ENCODE data around the gene AKAP10. TPM values are rescaled to one million over a fixed set of nuclear protein-coding genes. Genes with fewer than 3 reads are reported as not detected.
A peak's percentile ranks its signal among the peaks of the same experiment; 100 is the strongest.

Gene AKAP10
- total RNA-seq, 1 experiment from 2014 or later = 39.9 TPM

GRCh38 chr17:19873346-19873745 is 104.3 kb downstream of the AKAP10 start:
- TF ChIP-seq CTCF (IDR thresholded peaks at IDR 0.05; ENCODE audit: insufficient read depth in 1 of 2, low read depth in 1 of 2, low read length in 1 of 2, severe bottlenecking in 1 of 2, unreplicated experiment in 1 of 2) = no peak
- H3K9me3 Mint-ChIP-seq (ENCODE audit: unreplicated experiment) = no peaks in the 10 kb centered on the region
- Histone ChIP-seq H3K27me3 (replicated peaks; ENCODE audit: control insufficient read depth, insufficient read depth, low read length) (no peaks in the 10 kb centered on the region; the same call in none of the 2 replicates), H3K4me1 (no peaks in the 10 kb centered on the region), H3K36me3 (ENCODE audit: control insufficient read depth, insufficient read depth, low read length) (no peaks in the 10 kb centered on the region), H3K9me3 (no peaks in the 10 kb centered on the region), H3K4me3 (ENCODE audit: low read depth, low read length) (no peak overlapping the region)
- intact Hi-C loops (cut with micrococcal nuclease; ENCODE audit: unreplicated experiment) = no loop called here
- H3K4me1 Mint-ChIP-seq (ENCODE audit: low read depth, unreplicated experiment) = no peaks in the 10 kb centered on the region
- peaks cover 3% of the 10 kb centered on the region for H3K27me3 Mint-ChIP-seq (ENCODE audit: insufficient read depth, unreplicated experiment)
- no peaks in the 10 kb centered on the region for H3K36me3 Mint-ChIP-seq (ENCODE audit: insufficient read depth, unreplicated experiment)
- ChIA-PET CTCF (interaction anchor here (0.5 kb wide), 1 partner anchor 119 kb away, joined by 3 read pairs; no protein-coding TSS in a partner anchor), POLR2A (no interaction called here)
- no TSS peak for BruUV-seq (replicated peaks)
- no peak overlapping the region for H3K27ac Mint-ChIP-seq (ENCODE audit: unreplicated experiment)
- H3K4me3 Mint-ChIP-seq (ENCODE audit: unreplicated experiment) = no peak overlapping the region
- DNase-seq = no peak

DNA sequence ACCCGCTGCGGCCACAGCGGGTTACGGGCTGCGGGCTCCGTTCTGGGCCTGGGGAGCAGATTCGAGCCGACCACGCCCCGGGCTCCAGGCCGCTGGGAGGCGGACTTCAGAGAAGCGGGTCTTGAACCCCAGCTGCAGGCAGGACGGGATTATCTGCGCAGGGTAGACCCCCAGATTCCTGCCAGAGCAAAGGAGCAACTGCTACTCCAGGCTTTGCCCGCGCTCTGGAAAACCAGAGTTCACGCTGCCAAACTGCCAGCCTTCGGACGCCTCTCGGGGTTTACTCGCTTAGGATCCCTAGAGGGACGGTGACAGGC is 109.6 kb downstream of the AKAP10 start:
- ChIA-PET CTCF (no interaction called here), POLR2A (no interaction called here)
- Mint-ChIP-seq H3K36me3 (ENCODE audit: insufficient read depth, unreplicated experiment) (no peaks in the 10 kb centered on the region), H3K9me3 (ENCODE audit: unreplicated experiment) (no peaks in the 10 kb centered on the region), H3K4me3 (ENCODE audit: unreplicated experiment) (peak overlapping the region; percentile 80), H3K27me3 (ENCODE audit: insufficient read depth, unreplicated experiment) (no peaks in the 10 kb centered on the region), H3K27ac (ENCODE audit: unreplicated experiment) (no peak overlapping the region), H3K4me1 (ENCODE audit: low read depth, unreplicated experiment) (no peaks in the 10 kb centered on the region)
- no peak for TF ChIP-seq CTCF (IDR thresholded peaks at IDR 0.05; ENCODE audit: insufficient read depth in 1 of 2, low read depth in 1 of 2, low read length in 1 of 2, severe bottlenecking in 1 of 2, unreplicated experiment in 1 of 2)
- no peaks in the 10 kb centered on the region for H3K9me3 ChIP-seq
- H3K27me3 ChIP-seq (replicated peaks; ENCODE audit: control insufficient read depth, insufficient read depth, low read length) = no peaks in the 10 kb centered on the region
- peak overlapping the region; percentile 80 for H3K4me3 ChIP-seq (ENCODE audit: low read depth, low read length)
- intact Hi-C loops (cut with micrococcal nuclease; ENCODE audit: unreplicated experiment) = no loop called here
- H3K36me3 ChIP-seq (ENCODE audit: control insufficient read depth, insufficient read depth, low read length) = no peaks in the 10 kb centered on the region
- H3K4me1 ChIP-seq = peaks cover 12% of the 10 kb centered on the region
- no peak for DNase-seq
- no TSS peak for BruUV-seq (replicated peaks)

GRCh38 chr17:19867329-19868078 is 110.1 kb downstream of the AKAP10 start, which contains the start of gene ULK2:
Gene ULK2 (minus strand): TSS chr17:19867936. CDS start chr17:19867417, 519 bp downstream.
- intact Hi-C loops (cut with micrococcal nuclease; ENCODE audit: unreplicated experiment) = no loop called here
- no TSS peak for BruUV-seq (replicated peaks)
- no peaks in the 10 kb centered on the region for H3K27me3 Mint-ChIP-seq (ENCODE audit: insufficient read depth, unreplicated experiment)
- Histone ChIP-seq H3K36me3 (ENCODE audit: control insufficient read depth, insufficient read depth, low read length) (no peaks in the 10 kb centered on the region), H3K4me1 (peaks cover 12% of the 10 kb centered on the region), H3K4me3 (ENCODE audit: low read depth, low read length) (peak within 1 kb of the TSS; percentile 80), H3K9me3 (no peaks in the 10 kb centered on the region), H3K27me3 (replicated peaks; ENCODE audit: control insufficient read depth, insufficient read depth, low read length) (no peaks in the 10 kb centered on the region)
- H3K36me3 Mint-ChIP-seq (ENCODE audit: insufficient read depth, unreplicated experiment) = no peaks in the 10 kb centered on the region
- H3K4me3 Mint-ChIP-seq (ENCODE audit: unreplicated experiment) = peak within 1 kb of the TSS; percentile 80
- peak within 1 kb of the TSS; percentile 61 for H3K27ac Mint-ChIP-seq (ENCODE audit: unreplicated experiment)
- H3K4me1 Mint-ChIP-seq (ENCODE audit: low read depth, unreplicated experiment) = no peaks in the 10 kb centered on the region
- no peaks in the 10 kb centered on the region for H3K9me3 Mint-ChIP-seq (ENCODE audit: unreplicated experiment)
- peak in 1 of 2 experiments; percentile 3 for TF ChIP-seq CTCF (IDR thresholded peaks at IDR 0.05; ENCODE audit: insufficient read depth in 1 of 2, low read depth in 1 of 2, low read length in 1 of 2, severe bottlenecking in 1 of 2, unreplicated experiment in 1 of 2)
- DNase-seq = peak; percentile 47 to 66
- ChIA-PET CTCF (interaction anchor here (0.6 kb wide), 2 partner anchors 16 to 32 kb away, joined by 3 to 6 read pairs; no protein-coding TSS in a partner anchor), POLR2A (no interaction called here)

Measured in Caco-2 (cell line).